HCT116 (cell line): ENCODE measurements around the gene PCLO.

Experiments
- ATF3 ChIP-seq: IDR thresholded peaks from 2 replicates; pipeline ENCODE4 v1.6.1; 2012
- EZH2 ChIP-seq: fragments of 200-600 bp; sonication (generic); IDR thresholded peaks from 2 replicates; pipeline ENCODE4 v1.6.1; 2017; ENCODE audit warnings: antibody characterized with exemption, mixed run types
- JUND ChIP-seq: IDR thresholded peaks from 2 replicates; pipeline ENCODE4 v1.6.1; 2012
- POLR2AphosphoS5 ChIP-seq: IDR thresholded peaks from 2 replicates; pipeline ENCODE4 v1.6.1; 2011; ENCODE audit warnings: mild to moderate bottlenecking, low read depth, low read length, moderate library complexity
- TCF7L2 ChIP-seq: IDR thresholded peaks from 2 replicates; pipeline ENCODE4 v1.7.0; 2011; ENCODE audit warnings: borderline replicate concordance, inconsistent platforms; ENCODE audit not compliant: insufficient read depth, insufficient read length; ENCODE audit errors: extremely low read depth
- TF ChIP-seq, protein P1 (sequence below), 3 experiments: fragments of 200-600 bp in 1 of 3; sonication (generic) in 1 of 3; IDR thresholded peaks in 2 of 3; conservative IDR thresholded peaks in 1 of 3; 2 replicates each; pipeline ENCODE4 v1.5.1; 2012 to 2017; ENCODE audit warnings: low read depth in 2 of 3, low read length in 2 of 3, antibody characterized with exemption in 1 of 3, borderline replicate concordance in 1 of 3, control low read depth in 1 of 3, mild to moderate bottlenecking in 1 of 3, mixed read lengths in 1 of 3, mixed run types in 1 of 3, moderate library complexity in 1 of 3; ENCODE audit not compliant: insufficient read depth in 1 of 3

- no peak for TF ChIP-seq ATF3
- TF ChIP-seq, protein P1, sequence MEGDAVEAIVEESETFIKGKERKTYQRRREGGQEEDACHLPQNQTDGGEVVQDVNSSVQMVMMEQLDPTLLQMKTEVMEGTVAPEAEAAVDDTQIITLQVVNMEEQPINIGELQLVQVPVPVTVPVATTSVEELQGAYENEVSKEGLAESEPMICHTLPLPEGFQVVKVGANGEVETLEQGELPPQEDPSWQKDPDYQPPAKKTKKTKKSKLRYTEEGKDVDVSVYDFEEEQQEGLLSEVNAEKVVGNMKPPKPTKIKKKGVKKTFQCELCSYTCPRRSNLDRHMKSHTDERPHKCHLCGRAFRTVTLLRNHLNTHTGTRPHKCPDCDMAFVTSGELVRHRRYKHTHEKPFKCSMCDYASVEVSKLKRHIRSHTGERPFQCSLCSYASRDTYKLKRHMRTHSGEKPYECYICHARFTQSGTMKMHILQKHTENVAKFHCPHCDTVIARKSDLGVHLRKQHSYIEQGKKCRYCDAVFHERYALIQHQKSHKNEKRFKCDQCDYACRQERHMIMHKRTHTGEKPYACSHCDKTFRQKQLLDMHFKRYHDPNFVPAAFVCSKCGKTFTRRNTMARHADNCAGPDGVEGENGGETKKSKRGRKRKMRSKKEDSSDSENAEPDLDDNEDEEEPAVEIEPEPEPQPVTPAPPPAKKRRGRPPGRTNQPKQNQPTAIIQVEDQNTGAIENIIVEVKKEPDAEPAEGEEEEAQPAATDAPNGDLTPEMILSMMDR (IDR thresholded peaks at IDR 0.05 in 2 of 3, conservative IDR thresholded peaks at IDR 0.05 in 1 of 3; ENCODE audit: borderline replicate concordance in 1 of 3, insufficient read depth in 1 of 3, low read depth in 2 of 3, low read length in 2 of 3) = no peak
- no peak for TF ChIP-seq POLR2AphosphoS5
- TF ChIP-seq EZH2 = no peak
- no peak for TF ChIP-seq JUND
- no peak for TF ChIP-seq TCF7L2
Observed at GRCh38 chr7:83065714-83066113, 97.0 kb downstream of the PCLO start.
